GM18520 (cell line): ENCODE data around the gene ERMARD.

ENCODE experiments used
- ATAC-seq: cut with Tn5 transposase; IDR thresholded peaks from one replicate; pipeline ENCODE4 v1.9.1; 2021; ENCODE audit not compliant: unreplicated experiment

Gene ERMARD

DNA sequence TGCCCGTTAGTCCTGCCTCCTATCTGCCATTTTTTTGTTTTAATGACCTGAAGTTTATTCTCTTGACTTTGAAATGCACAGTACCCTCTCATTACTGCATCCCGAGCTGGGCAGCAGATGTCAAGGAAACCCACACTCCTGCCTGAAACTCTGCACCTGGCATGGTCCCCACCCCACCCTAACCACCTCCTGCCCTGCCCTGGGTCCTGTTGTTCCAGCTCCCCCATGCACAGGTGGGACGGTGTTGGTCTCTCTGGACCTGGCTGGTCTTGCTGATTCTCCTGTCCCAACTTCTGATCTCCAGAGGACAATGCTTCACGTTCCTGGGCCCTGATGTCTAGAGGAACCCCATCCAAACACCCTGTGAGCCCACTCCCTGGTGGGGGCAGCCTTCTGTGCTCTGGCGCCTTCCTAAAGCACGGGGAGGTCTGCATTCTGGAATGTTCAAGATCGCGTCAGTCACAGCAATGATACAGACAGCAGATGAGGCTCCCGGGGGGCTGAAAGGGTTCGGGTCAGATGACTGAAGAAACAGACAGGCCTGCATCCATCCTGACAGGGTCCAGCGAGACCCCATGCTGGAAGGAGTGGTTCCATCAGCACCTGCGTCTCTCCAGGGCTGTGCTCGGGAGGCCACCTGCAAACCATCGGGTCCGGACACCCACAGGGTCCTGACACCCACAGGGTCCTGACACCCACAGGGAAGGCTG, 73.6 kb downstream of the ERMARD start:
- no peak for ATAC-seq

DNA sequence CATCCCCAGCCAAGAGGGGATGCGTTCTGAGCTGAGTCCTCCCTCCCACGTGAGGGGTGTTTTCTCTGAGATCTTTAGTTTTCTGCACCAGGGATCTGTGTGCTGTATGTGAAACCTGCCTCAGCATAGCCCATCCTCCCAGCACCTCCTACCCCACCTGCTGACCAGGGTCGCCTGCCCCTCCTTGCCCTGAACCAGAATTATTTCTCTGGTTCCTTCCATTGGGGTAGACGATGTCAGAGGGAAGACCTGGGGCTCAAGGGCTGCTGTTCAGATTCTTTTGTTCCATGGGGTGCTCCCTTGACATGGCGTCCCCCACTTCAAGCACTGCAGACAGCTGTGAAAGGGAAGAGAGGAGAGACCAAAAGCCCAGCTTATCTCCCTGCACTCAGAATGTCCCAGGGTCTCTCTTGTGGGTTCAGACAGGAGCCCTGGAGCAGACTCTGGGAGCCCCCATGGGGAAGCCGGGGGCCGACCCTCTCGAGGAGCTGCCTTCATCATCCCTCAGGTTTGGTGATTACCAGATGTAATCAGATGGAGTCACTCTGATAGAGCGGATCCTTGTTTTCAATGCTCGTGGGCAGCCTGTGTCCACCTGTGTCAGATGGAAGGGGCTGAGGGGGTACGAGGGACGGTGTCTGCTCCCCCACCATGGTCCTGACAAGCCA, 74.3 kb downstream of the ERMARD start:
- ATAC-seq, result no peak

DNA sequence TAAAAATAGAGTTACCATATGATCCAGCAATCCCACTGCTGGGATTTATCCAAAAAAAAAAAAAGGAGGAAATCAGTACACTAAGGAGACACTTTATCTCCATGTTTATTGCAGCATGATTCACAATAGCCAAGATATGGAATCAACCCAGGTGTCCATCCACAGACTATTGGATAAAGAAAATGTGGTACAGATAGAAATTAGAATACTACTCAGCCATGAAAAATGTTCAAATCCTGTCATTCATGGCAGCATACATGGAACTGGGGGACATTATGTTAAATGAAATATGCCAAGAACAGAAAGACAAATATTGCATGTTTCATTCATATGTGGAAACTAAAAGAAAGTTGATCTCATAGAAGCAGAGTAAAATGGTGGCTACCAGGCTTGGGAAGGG, 75.3 kb downstream of the ERMARD start:
- ATAC-seq, result no peak

DNA sequence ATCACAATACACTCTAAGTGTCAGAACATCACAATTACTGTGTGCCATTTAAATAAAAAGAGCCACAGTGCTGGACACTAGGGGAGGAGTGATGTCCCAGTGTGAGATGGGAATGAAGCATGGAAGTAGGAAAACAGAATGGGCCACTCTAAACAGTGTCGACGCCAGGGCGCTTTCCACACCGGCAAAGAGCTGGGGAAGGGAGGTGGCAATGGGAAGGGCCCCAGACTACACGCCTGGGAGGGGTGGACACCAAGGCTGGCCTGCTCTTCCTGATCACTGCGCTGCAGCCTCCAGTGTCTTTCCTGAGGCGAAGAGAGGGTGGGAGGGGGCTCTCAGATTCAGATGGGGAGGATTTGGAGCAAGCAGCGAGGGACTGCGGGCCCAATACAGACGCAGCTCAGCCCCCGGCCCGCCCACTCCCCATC, 75.9 kb downstream of the ERMARD start:
- no peak for ATAC-seq

DNA sequence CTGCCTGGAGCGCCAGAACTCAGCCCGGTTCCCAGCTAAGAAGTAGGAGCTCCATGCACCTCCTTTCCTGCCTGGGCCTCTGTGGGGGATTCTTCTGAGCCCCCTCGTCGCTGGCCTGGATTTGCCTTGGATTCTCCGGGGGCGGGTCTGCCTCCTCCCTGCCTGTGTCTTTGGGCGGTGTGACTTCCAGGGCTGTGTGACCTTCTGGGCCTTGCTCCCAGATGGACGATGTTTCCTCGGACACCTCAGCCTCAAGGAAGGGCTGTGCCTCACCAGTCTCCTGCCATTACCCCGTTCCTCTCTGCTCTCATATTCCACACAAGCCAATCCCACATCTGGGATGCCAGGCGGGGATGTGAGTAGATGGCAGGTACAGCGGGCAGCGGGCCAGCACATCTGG, 76.8 kb downstream of the ERMARD start:
- ATAC-seq, result no peak

DNA sequence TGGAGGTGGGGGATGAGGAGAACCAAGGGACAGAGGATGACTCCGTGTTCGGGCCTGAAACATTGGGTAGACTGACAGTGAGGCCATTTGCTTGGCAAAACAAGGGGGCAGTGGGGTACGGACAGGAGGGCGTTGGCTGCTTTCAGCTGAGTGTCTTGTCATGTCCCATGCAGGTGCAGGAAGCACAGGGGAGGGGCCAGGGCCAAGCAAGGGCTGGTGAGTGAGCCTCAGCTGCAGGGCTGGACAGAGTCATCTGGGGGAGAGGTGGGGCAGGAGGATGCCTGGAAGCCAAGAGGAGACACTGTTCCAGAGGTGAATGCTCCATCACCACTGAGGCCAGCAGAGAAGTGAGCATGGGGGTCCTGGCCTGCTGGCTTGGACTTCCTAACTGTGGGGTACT, 78.4 kb downstream of the ERMARD start:
- no peak for ATAC-seq

DNA sequence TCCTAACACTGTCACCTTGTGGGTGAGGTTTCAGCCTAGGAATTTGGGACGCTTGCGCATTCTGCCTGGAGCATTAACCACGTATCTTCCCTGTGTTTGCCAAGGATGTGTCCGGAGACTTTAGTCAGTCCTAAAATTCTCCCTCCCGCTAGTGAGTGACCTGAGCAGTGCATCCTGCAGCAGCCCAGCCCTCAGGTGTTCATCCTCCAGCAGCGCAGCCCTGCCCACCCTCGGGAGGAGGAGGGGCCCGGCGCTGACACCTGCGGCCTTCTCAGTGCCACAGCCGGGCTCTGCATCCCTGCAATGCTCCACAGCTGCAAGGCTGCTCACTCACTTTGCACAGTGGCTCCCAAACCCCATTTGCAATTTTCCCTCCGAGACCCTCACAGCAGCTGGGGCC, 79.5 kb downstream of the ERMARD start:
- no peak for ATAC-seq
